HG02678 (cell line): ENCODE measurements around the gene SFRP4.

Source experiments
- ATAC-seq: cut with Tn5 transposase; IDR thresholded peaks from one replicate; pipeline ENCODE4 v1.9.1; 2021; ENCODE audit warnings: mild to moderate bottlenecking, moderate library complexity; ENCODE audit not compliant: unreplicated experiment

The SFRP4 gene

DNA sequence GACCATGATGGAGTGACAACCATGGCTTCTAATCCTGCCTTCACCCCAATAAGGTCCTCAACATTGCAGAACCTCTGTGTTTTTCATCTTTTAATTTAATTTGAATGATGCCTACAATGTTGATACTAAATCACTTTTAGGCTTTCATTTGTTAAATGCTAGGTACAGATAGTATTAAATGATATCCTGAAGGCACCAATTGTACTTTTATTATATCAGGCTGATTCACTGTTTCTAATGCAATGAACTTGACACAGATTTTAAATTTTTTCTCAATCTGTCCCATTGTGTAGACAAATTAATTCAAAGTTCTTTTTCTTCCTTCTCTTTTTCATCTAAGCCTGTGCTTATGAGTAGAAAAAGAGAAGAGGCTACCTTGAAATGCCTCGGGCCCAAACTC, 9.0 kb upstream of the SFRP4 start:
- no peak for ATAC-seq

- ATAC-seq, result no peak
These were observed 7.9 kb upstream of the SFRP4 start for GRCh38 chr7:37924491-37925041.

GRCh38 chr7:37923996-37924395, 7.4 kb upstream of the SFRP4 start:
- no peak for ATAC-seq

- ATAC-seq, result no peak
These were observed 5.3 kb upstream of the SFRP4 start for GRCh38 chr7:37921876-37922275.

- ATAC-seq, result peak; percentile 51
These were observed 4.5 kb upstream of the SFRP4 start for GRCh38 chr7:37920849-37921805.

- ATAC-seq, result peak; percentile 51
These were observed 3.8 kb upstream of the SFRP4 start, which contains the start of gene EPDR1 for GRCh38 chr7:37920305-37920848. EPDR1 (plus strand) TSS chr7:37920640; CDS start chr7:37920940, 300 bp downstream.

- no peak for ATAC-seq
These were observed 1.9 kb upstream of the SFRP4 start for GRCh38 chr7:37918526-37918925.

DNA sequence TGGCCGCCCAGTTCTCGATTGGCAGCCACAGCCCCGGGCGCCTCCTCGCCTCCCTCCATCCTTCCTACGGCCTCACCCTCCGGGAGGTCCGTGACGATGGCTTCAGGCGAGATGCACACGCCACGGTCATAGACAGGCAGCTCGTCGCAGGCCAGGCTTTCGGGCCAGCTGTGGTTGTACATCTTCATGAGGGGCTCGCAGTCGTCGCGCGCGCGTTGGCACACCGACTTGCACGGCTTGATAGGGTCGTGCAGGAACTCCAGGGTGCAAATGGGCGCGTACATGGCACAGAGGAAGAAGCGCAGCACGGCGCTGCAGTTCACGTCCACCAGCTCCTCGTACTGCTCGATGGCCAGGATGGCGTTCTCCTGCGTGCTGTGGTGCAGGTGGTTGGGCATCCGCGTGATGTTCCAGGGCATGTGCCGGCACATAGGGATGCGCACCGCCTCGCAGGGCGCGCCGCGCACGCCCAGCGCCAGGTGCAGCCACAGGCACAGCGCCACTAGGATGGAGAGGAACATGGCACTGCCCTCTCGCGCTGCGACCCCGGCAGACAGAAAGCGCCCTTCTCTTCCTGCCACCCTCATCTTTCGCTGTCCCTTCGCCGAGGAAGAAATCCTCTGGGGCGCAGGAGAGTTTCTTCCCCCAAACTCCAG, 472 bp downstream of the SFRP4 start:
- no peak for ATAC-seq

GRCh38 chr7:37915438-37915837, 1.2 kb downstream of the SFRP4 start:
- no peak for ATAC-seq

DNA sequence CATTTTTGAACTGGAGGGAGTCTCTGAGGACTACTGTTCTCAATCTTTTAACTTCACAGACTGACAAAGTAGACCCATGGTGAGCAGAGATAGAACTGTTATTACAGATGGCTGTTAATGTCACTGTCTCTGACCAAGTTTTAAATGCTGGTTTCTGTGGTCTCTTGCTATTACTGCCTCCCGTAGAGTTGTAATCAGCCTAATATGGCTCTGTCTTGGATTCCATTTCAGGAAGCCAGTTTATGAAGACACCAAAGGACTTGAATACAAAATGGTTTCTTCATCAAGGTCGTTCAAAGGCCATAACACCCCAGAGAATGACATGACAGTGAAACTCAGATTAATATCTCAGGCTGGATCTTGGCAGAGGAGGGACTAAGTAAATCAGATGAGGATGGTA, 3.9 kb downstream of the SFRP4 start:
- no peak for ATAC-seq

DNA sequence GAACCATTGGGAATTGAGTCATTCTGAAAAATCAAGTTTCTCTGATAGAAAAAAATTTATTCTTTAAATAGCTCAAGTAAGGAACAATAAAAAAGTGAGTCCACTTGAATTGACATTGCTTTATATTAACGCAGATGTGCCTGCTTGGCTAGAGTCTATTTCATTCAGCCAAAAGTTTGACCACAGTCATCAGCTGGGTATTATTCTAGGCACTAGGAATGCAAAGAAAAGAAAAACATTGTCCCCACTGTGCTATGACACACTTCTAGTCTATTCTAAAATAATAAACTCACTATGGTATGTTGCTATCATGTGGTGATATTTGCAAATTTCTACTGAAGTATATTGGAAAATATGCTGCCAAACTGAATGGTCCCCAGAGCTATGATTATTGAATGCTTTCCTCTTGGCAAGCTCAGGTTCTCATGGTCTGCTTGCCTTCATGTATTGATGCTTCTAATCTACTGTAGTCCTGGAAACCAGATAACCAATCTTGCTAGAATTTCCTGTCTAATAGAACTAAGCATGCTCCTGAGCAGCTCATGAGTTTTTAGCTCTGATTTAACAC, 8.3 kb downstream of the SFRP4 start:
- ATAC-seq, result no peak

GRCh38 chr7:37901890-37902524, 14.6 kb downstream of the SFRP4 start:
- no peak for ATAC-seq

GRCh38 chr7:37901236-37901827, 15.3 kb downstream of the SFRP4 start:
- no peak for ATAC-seq

- ATAC-seq, result no peak
These were observed 16.8 kb downstream of the SFRP4 start for GRCh38 chr7:37899712-37900247.

GRCh38 chr7:37894671-37895070, 21.9 kb downstream of the SFRP4 start:
- ATAC-seq, result no peak

DNA sequence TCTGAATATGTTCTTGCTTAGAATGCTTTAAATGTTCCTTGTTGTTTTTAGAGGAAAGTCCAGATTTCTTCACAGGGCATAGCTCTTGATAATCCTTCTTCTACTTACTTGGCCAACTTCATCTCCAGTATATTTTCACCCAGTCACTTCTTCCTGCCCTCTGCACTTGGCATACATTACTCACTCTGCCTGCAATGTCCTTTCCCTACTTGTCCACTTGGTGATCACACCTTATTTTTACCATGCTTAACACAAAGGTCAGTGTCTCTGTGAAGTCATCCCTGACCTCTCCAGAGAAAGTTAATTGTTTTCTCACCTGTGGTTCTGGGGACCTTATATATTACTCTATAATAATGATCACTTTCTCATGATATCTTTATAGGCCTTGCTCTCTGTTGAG, 23.3 kb downstream of the SFRP4 start:
- ATAC-seq, result no peak

DNA sequence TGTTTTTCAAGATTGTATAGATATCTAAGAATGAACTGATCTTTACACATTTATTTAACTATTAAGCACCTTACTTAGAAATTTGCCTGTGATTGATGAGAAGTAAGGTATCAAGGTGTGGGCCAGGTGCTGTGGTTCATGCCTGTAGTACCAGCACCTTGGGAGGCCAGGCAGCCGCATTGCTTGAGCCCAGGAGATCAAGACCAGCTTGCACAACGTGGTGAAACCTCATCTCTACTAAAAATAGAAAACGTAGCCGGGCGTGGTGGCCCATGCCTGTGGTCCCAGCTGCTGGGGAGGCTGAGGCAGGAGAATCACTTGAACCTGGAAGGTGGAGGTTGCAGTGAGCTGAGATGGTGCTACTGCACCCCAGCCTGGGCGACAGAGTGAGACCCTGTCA, 34.5 kb downstream of the SFRP4 start:
- ATAC-seq, result no peak
